ENCODE results near the gene CEP350. TPM values are rescaled to one million over a fixed set of nuclear protein-coding genes. Genes with fewer than 3 reads are reported as not detected.

CEP350 gene
- total RNA-seq, 4 donors from 2014 or later: 74.4 to 89.0 (median 82.0) TPM

GRCh38 chr1:180157108-180157507 lies 202.5 kb downstream of the CEP350 start:
- no peak overlapping the region for H3K4me3 ChIP-seq
- 80 to 100% methylated on average over 1 to 2 of the region's 4 CpGs for WGBS, 2 donors (ENCODE audit: low coverage in 1 of 2)
- no peaks in the 10 kb centered on the region for H3K9me3 ChIP-seq
- no peaks in the 10 kb centered on the region for H3K27me3 ChIP-seq
- TF ChIP-seq CTCF (IDR thresholded peaks at IDR 0.05) (no peak), EP300 (IDR thresholded peaks at IDR 0.05) (no peak), POLR2A (IDR thresholded peaks at IDR 0.05) (no peak)
- H3K4me1 ChIP-seq: peaks cover 0 to 42% (median 6%) of the 10 kb centered on the region in 3 donors
- H3K36me3 ChIP-seq: no peaks in the 10 kb centered on the region
- ATAC-seq: no peak
- H3K27ac ChIP-seq: no peak overlapping the region

GRCh38 chr1:180157576-180158057 lies 203.0 kb downstream of the CEP350 start:
- ATAC-seq: no peak
- H3K27me3 ChIP-seq: no peaks in the 10 kb centered on the region
- no peak for TF ChIP-seq EP300 (IDR thresholded peaks at IDR 0.05)
- no peak for TF ChIP-seq POLR2AphosphoS5 (IDR thresholded peaks at IDR 0.05)
- TF ChIP-seq CTCF (IDR thresholded peaks at IDR 0.05): no peak
- no peak for TF ChIP-seq POLR2A (IDR thresholded peaks at IDR 0.05)
- H3K27ac ChIP-seq: no peak overlapping the region
- WGBS, 2 donors (ENCODE audit: low coverage in 1 of 2): 77 to 100% methylated on average over 2 of the region's 3 CpGs
- H3K4me1 ChIP-seq: peaks cover 0 to 42% (median 6%) of the 10 kb centered on the region in 3 donors
- no peaks in the 10 kb centered on the region for H3K36me3 ChIP-seq
- H3K9me3 ChIP-seq: no peaks in the 10 kb centered on the region
- no peak overlapping the region for H3K4me3 ChIP-seq

- no peak overlapping the region for H3K27ac ChIP-seq
- H3K9me3 ChIP-seq: no peaks in the 10 kb centered on the region
- no peaks in the 10 kb centered on the region for H3K36me3 ChIP-seq
- TF ChIP-seq POLR2A (IDR thresholded peaks at IDR 0.05): no peak
- TF ChIP-seq CTCF (IDR thresholded peaks at IDR 0.05): no peak
- TF ChIP-seq EP300 (IDR thresholded peaks at IDR 0.05): no peak
- no peak for TF ChIP-seq POLR2AphosphoS5 (IDR thresholded peaks at IDR 0.05)
- 90% methylated on average over 6 of the region's 16 CpGs; no CpG with 5 or more reads in 1 of the 2 donors for WGBS, 2 donors (ENCODE audit: low coverage in 1 of 2)
- H3K27me3 ChIP-seq: no peaks in the 10 kb centered on the region
- ATAC-seq: no peak
- no peak overlapping the region for H3K4me3 ChIP-seq
- H3K4me1 ChIP-seq: peaks cover 0 to 42% (median 6%) of the 10 kb centered on the region in 3 donors
These were observed 203.8 kb downstream of the CEP350 start for GRCh38 chr1:180158149-180159147.

GRCh38 chr1:180160357-180160756 lies 205.7 kb downstream of the CEP350 start:
- no peaks in the 10 kb centered on the region for H3K36me3 ChIP-seq
- no peak overlapping the region for H3K4me3 ChIP-seq
- TF ChIP-seq EP300 (IDR thresholded peaks at IDR 0.05) (no peak), POLR2AphosphoS5 (IDR thresholded peaks at IDR 0.05) (no peak), CTCF (IDR thresholded peaks at IDR 0.05) (no peak), POLR2A (IDR thresholded peaks at IDR 0.05) (no peak)
- peaks cover 0 to 36% (median 2%) of the 10 kb centered on the region in 3 donors for H3K4me1 ChIP-seq
- WGBS, 2 donors (ENCODE audit: low coverage in 1 of 2): 83% methylated on average over 1 of the region's 1 CpG; no CpG with 5 or more reads in 1 of the 2 donors
- H3K9me3 ChIP-seq: no peaks in the 10 kb centered on the region
- no peaks in the 10 kb centered on the region for H3K27me3 ChIP-seq
- no peak for ATAC-seq
- H3K27ac ChIP-seq: no peak overlapping the region
